Prostate gland (tissue), 2 donors: ENCODE results near the gene DNAH8.

Experiments used
- CTCF ChIP-seq, 4 experiments: fragments of 200-600 bp in 2 of 4; fragments of 450-650 bp in 2 of 4; sonication (generic) in 2 of 4; IDR thresholded peaks; 1 replicate in 3 of 4; 2 replicates in 1 of 4; pipeline ENCODE4 v1.5.1; 2016 to 2019; ENCODE audit warnings: antibody characterized with exemption in 4 of 4, mild to moderate bottlenecking in 2 of 4, moderate library complexity in 2 of 4
- POLR2A ChIP-seq: fragments of 450-650 bp; IDR thresholded peaks from one replicate; pipeline ENCODE4 v1.6.1; 2016; ENCODE audit warnings: antibody characterized with exemption, mild to moderate bottlenecking
- POLR2AphosphoS5 ChIP-seq: sonication (generic); formaldehyde crosslinking; IDR thresholded peaks from one replicate; pipeline ENCODE4 v1.6.1; 2017; ENCODE audit warnings: antibody characterized with exemption

DNA sequence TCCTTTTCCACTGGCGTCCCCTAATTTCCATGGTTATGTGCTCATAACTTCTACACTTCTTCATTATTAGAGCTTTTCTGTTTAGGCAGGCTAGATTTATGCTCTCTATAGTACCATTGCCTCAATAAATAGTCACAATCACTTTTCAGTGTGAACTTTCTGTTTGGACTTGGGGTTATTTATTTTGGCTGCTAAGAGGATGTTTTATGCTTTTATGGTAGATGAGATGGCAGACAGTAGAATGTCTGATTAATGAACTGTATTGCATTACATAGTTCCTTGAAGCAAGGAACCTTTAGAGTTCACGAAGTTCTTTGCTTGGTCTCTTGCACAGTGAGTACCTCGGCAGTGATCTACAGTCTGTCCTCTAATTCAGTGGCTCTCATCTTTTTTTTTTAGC, 6.9 kb downstream of the DNAH8 start:
- TF ChIP-seq CTCF (IDR thresholded peaks at IDR 0.05) (no peak), POLR2A (no peak), POLR2AphosphoS5 (peak; percentile 65)
